T-helper 22 cell (primary cell): ENCODE measurements around the gene TMEM218.

Experiments used
- DNase-seq: peaks from one replicate; pipeline ENCODE4 v3.0.0-alpha.2; 2020; ENCODE audit warnings: low read depth

Gene TMEM218

GRCh38 chr11:125055107-125055715 is 56.2 kb downstream of the TMEM218 start:
- no peak for DNase-seq

- DNase-seq = no peak
Measured at GRCh38 chr11:125053167-125053566, 58.3 kb downstream of the TMEM218 start.

- no peak for DNase-seq
Measured at GRCh38 chr11:125052047-125052446, 59.4 kb downstream of the TMEM218 start.

GRCh38 chr11:125049164-125049792 is 62.1 kb downstream of the TMEM218 start:
- no peak for DNase-seq
